ENCODE measurements around the gene FAM98B. TPM values are rescaled to one million over a fixed set of nuclear protein-coding genes. Genes with fewer than 3 reads are reported as not detected.

Gene FAM98B
- total and polyA plus RNA-seq, 5 donors from 2014 or later, result 2.2 to 19.3 (median 4.4) TPM

- Histone ChIP-seq H3K27me3 (ENCODE audit: control insufficient read depth, insufficient read depth, low read length) (no peaks in the 10 kb centered on the region), H3K27ac (ENCODE audit: insufficient read depth, low read length, poor library complexity, severe bottlenecking) (peak overlapping the region; percentile 53), H3K4me3 (ENCODE audit: low read depth, low read length) (peak overlapping the region; percentile 34), H3K36me3 (ENCODE audit: control insufficient read depth, insufficient read depth, low read length) (peaks cover 82% of the 10 kb centered on the region), H3K9me3 (ENCODE audit: control insufficient read depth in 2 of 2, low read length in 2 of 2) (no peaks in the 10 kb centered on the region), H3K4me1 (ENCODE audit: control insufficient read depth, insufficient read depth, low read length, poor library complexity, severe bottlenecking) (peaks cover 74% of the 10 kb centered on the region)
- Mint-ChIP-seq H3K27me3 (no peaks in the 10 kb centered on the region), H3K4me1 (peaks cover 68 to 97% (median 83%) of the 10 kb centered on the region in 4 donors), H3K27ac (peak overlapping the region in 2 of 3 donors; percentile 68 to 83), H3K4me3 (peak overlapping the region in 2 of 4 donors; percentile 1 to 65), H3K36me3 (peaks cover 59% of the 10 kb centered on the region), H3K9me3 (no peaks in the 10 kb centered on the region)
- ATAC-seq (ENCODE audit: low read depth in 2 of 2) (no peak), DNase-seq (no peak)
These were observed 77.6 kb downstream of the FAM98B start for GRCh38 chr15:38531509-38531908.

GRCh38 chr15:38532728-38533127 lies 78.8 kb downstream of the FAM98B start:
- Mint-ChIP-seq H3K27ac (peak overlapping the region; percentile 58 to 91 (median 83)), H3K4me1 (peaks cover 64 to 97% (median 82%) of the 10 kb centered on the region in 4 donors), H3K36me3 (peaks cover 62% of the 10 kb centered on the region), H3K9me3 (no peaks in the 10 kb centered on the region), H3K4me3 (peak overlapping the region; percentile 18 to 75 (median 68)), H3K27me3 (no peaks in the 10 kb centered on the region)
- no peaks in the 10 kb centered on the region for H3K27me3 ChIP-seq (ENCODE audit: control insufficient read depth, insufficient read depth, low read length)
- H3K4me3 ChIP-seq (ENCODE audit: low read depth, low read length), result peak overlapping the region; percentile 51
- DNase-seq (no peak), ATAC-seq (ENCODE audit: low read depth in 2 of 2) (no peak)
- H3K9me3 ChIP-seq (ENCODE audit: control insufficient read depth in 2 of 2, low read length in 2 of 2), result no peaks in the 10 kb centered on the region
- peaks cover 80% of the 10 kb centered on the region for H3K36me3 ChIP-seq (ENCODE audit: control insufficient read depth, insufficient read depth, low read length)
- H3K27ac ChIP-seq (ENCODE audit: insufficient read depth, low read length, poor library complexity, severe bottlenecking), result peak overlapping the region; percentile 53
- peaks cover 87% of the 10 kb centered on the region for H3K4me1 ChIP-seq (ENCODE audit: control insufficient read depth, insufficient read depth, low read length, poor library complexity, severe bottlenecking)

GRCh38 chr15:38533416-38533915 lies 79.5 kb downstream of the FAM98B start:
- no peaks in the 10 kb centered on the region for H3K27me3 ChIP-seq (ENCODE audit: control insufficient read depth, insufficient read depth, low read length)
- DNase-seq, result no peak
- H3K4me1 ChIP-seq (ENCODE audit: control insufficient read depth, insufficient read depth, low read length, poor library complexity, severe bottlenecking), result peaks cover 91% of the 10 kb centered on the region
- H3K9me3 Mint-ChIP-seq, result no peaks in the 10 kb centered on the region
- H3K36me3 Mint-ChIP-seq, result peaks cover 56% of the 10 kb centered on the region
- peak overlapping the region; percentile 18 to 75 (median 68) for H3K4me3 Mint-ChIP-seq
- H3K27ac Mint-ChIP-seq, result peak overlapping the region; percentile 58 to 91 (median 83)
- H3K4me1 Mint-ChIP-seq, result peaks cover 64 to 98% (median 82%) of the 10 kb centered on the region in 4 donors
- H3K36me3 ChIP-seq (ENCODE audit: control insufficient read depth, insufficient read depth, low read length), result peaks cover 79% of the 10 kb centered on the region
- H3K9me3 ChIP-seq (ENCODE audit: control insufficient read depth in 2 of 2, low read length in 2 of 2), result no peaks in the 10 kb centered on the region
- H3K27ac ChIP-seq (ENCODE audit: insufficient read depth, low read length, poor library complexity, severe bottlenecking), result peak overlapping the region; percentile 53
- H3K27me3 Mint-ChIP-seq, result no peaks in the 10 kb centered on the region
- peak overlapping the region; percentile 51 for H3K4me3 ChIP-seq (ENCODE audit: low read depth, low read length)
- ATAC-seq (ENCODE audit: low read depth in 2 of 2), result no peak

GRCh38 chr15:38533926-38534325 lies 80.0 kb downstream of the FAM98B start:
- peak overlapping the region; percentile 62 for H3K27ac ChIP-seq (ENCODE audit: insufficient read depth, low read length, poor library complexity, severe bottlenecking)
- H3K4me3 Mint-ChIP-seq, result peak overlapping the region; percentile 56 to 75 (median 68)
- H3K4me3 ChIP-seq (ENCODE audit: low read depth, low read length), result peak overlapping the region; percentile 51
- H3K4me1 Mint-ChIP-seq, result peaks cover 62 to 99% (median 82%) of the 10 kb centered on the region in 4 donors
- peaks cover 53% of the 10 kb centered on the region for H3K36me3 Mint-ChIP-seq
- H3K9me3 Mint-ChIP-seq, result no peaks in the 10 kb centered on the region
- peaks cover 75% of the 10 kb centered on the region for H3K36me3 ChIP-seq (ENCODE audit: control insufficient read depth, insufficient read depth, low read length)
- ATAC-seq (ENCODE audit: low read depth in 2 of 2), result no peak
- no peak for DNase-seq
- no peaks in the 10 kb centered on the region for H3K9me3 ChIP-seq (ENCODE audit: control insufficient read depth in 2 of 2, low read length in 2 of 2)
- no peaks in the 10 kb centered on the region for H3K27me3 ChIP-seq (ENCODE audit: control insufficient read depth, insufficient read depth, low read length)
- H3K4me1 ChIP-seq (ENCODE audit: control insufficient read depth, insufficient read depth, low read length, poor library complexity, severe bottlenecking), result peaks cover 95% of the 10 kb centered on the region
- peak overlapping the region; percentile 85 to 94 (median 91) for H3K27ac Mint-ChIP-seq
- no peaks in the 10 kb centered on the region for H3K27me3 Mint-ChIP-seq

GRCh38 chr15:38534691-38535090 lies 80.8 kb downstream of the FAM98B start:
- peak overlapping the region in 3 of 4 donors; percentile 34 to 78 (median 70) for H3K4me3 Mint-ChIP-seq
- H3K27me3 Mint-ChIP-seq, result no peaks in the 10 kb centered on the region
- peaks cover 48% of the 10 kb centered on the region for H3K36me3 Mint-ChIP-seq
- Histone ChIP-seq H3K36me3 (ENCODE audit: control insufficient read depth, insufficient read depth, low read length) (peaks cover 67% of the 10 kb centered on the region), H3K27ac (ENCODE audit: insufficient read depth, low read length, poor library complexity, severe bottlenecking) (peak overlapping the region; percentile 62), H3K9me3 (ENCODE audit: control insufficient read depth in 2 of 2, low read length in 2 of 2) (no peaks in the 10 kb centered on the region), H3K4me1 (ENCODE audit: control insufficient read depth, insufficient read depth, low read length, poor library complexity, severe bottlenecking) (peaks cover 91% of the 10 kb centered on the region), H3K27me3 (ENCODE audit: control insufficient read depth, insufficient read depth, low read length) (no peaks in the 10 kb centered on the region), H3K4me3 (ENCODE audit: low read depth, low read length) (peak overlapping the region; percentile 43)
- no peaks in the 10 kb centered on the region for H3K9me3 Mint-ChIP-seq
- H3K27ac Mint-ChIP-seq, result peak overlapping the region; percentile 85 to 94 (median 93)
- peaks cover 60 to 100% (median 82%) of the 10 kb centered on the region in 4 donors for H3K4me1 Mint-ChIP-seq
- ATAC-seq (ENCODE audit: low read depth in 2 of 2) (no peak), DNase-seq (no peak)

- H3K4me1 Mint-ChIP-seq, result peaks cover 57 to 99% (median 83%) of the 10 kb centered on the region in 4 donors
- H3K36me3 Mint-ChIP-seq, result peaks cover 47% of the 10 kb centered on the region
- Histone ChIP-seq H3K4me1 (ENCODE audit: control insufficient read depth, insufficient read depth, low read length, poor library complexity, severe bottlenecking) (peaks cover 91% of the 10 kb centered on the region), H3K4me3 (ENCODE audit: low read depth, low read length) (no peak overlapping the region), H3K9me3 (ENCODE audit: control insufficient read depth in 2 of 2, low read length in 2 of 2) (no peaks in the 10 kb centered on the region), H3K27me3 (ENCODE audit: control insufficient read depth, insufficient read depth, low read length) (no peaks in the 10 kb centered on the region), H3K36me3 (ENCODE audit: control insufficient read depth, insufficient read depth, low read length) (peaks cover 61% of the 10 kb centered on the region), H3K27ac (ENCODE audit: insufficient read depth, low read length, poor library complexity, severe bottlenecking) (peak overlapping the region; percentile 61)
- H3K27me3 Mint-ChIP-seq, result no peaks in the 10 kb centered on the region
- peak overlapping the region; percentile 32 to 78 (median 66) for H3K4me3 Mint-ChIP-seq
- no peak for DNase-seq
- no peaks in the 10 kb centered on the region for H3K9me3 Mint-ChIP-seq
- peak overlapping the region; percentile 85 to 93 (median 85) for H3K27ac Mint-ChIP-seq
- ATAC-seq (ENCODE audit: low read depth in 2 of 2), result no peak
These were observed 81.7 kb downstream of the FAM98B start for GRCh38 chr15:38535491-38536200.

GRCh38 chr15:38536201-38536676 lies 82.3 kb downstream of the FAM98B start:
- Histone ChIP-seq H3K4me1 (ENCODE audit: control insufficient read depth, insufficient read depth, low read length, poor library complexity, severe bottlenecking) (peaks cover 91% of the 10 kb centered on the region), H3K4me3 (ENCODE audit: low read depth, low read length) (peak overlapping the region; percentile 38), H3K27ac (ENCODE audit: insufficient read depth, low read length, poor library complexity, severe bottlenecking) (peak overlapping the region; percentile 61), H3K27me3 (ENCODE audit: control insufficient read depth, insufficient read depth, low read length) (no peaks in the 10 kb centered on the region), H3K36me3 (ENCODE audit: control insufficient read depth, insufficient read depth, low read length) (peaks cover 55% of the 10 kb centered on the region), H3K9me3 (ENCODE audit: control insufficient read depth in 2 of 2, low read length in 2 of 2) (no peaks in the 10 kb centered on the region)
- ATAC-seq (ENCODE audit: low read depth in 2 of 2), result no peak
- Mint-ChIP-seq H3K36me3 (peaks cover 51% of the 10 kb centered on the region), H3K9me3 (no peaks in the 10 kb centered on the region), H3K27me3 (no peaks in the 10 kb centered on the region), H3K27ac (peak overlapping the region; percentile 85 to 87 (median 85)), H3K4me3 (peak overlapping the region in 3 of 4 donors; percentile 8 to 61 (median 31)), H3K4me1 (peaks cover 53 to 98% (median 85%) of the 10 kb centered on the region in 4 donors)
- DNase-seq, result no peak

All from CD4-positive, CD25-positive, alpha-beta regulatory T cell (primary cell).